Measurements from ENCODE around the gene IL21R.

IL21R gene

GRCh38 chr16:27441276-27441675 is 39.3 kb downstream of the IL21R start:
- TF ChIP-seq FOXP2 (optimal IDR thresholded peaks at IDR 0.05; ENCODE audit: borderline replicate concordance, extremely low read depth, extremely low read length, insufficient read depth) (no peak), SIN3A (IDR thresholded peaks at IDR 0.05; ENCODE audit: borderline replicate concordance, insufficient read depth, low read length) (no peak), POLR2AphosphoS5 (IDR thresholded peaks at IDR 0.05; ENCODE audit: low read depth, low read length) (no peak), TAF1 (IDR thresholded peaks at IDR 0.05; ENCODE audit: borderline replicate concordance, insufficient read depth, low read length) (no peak)
- TF ChIP-seq, protein P1, sequence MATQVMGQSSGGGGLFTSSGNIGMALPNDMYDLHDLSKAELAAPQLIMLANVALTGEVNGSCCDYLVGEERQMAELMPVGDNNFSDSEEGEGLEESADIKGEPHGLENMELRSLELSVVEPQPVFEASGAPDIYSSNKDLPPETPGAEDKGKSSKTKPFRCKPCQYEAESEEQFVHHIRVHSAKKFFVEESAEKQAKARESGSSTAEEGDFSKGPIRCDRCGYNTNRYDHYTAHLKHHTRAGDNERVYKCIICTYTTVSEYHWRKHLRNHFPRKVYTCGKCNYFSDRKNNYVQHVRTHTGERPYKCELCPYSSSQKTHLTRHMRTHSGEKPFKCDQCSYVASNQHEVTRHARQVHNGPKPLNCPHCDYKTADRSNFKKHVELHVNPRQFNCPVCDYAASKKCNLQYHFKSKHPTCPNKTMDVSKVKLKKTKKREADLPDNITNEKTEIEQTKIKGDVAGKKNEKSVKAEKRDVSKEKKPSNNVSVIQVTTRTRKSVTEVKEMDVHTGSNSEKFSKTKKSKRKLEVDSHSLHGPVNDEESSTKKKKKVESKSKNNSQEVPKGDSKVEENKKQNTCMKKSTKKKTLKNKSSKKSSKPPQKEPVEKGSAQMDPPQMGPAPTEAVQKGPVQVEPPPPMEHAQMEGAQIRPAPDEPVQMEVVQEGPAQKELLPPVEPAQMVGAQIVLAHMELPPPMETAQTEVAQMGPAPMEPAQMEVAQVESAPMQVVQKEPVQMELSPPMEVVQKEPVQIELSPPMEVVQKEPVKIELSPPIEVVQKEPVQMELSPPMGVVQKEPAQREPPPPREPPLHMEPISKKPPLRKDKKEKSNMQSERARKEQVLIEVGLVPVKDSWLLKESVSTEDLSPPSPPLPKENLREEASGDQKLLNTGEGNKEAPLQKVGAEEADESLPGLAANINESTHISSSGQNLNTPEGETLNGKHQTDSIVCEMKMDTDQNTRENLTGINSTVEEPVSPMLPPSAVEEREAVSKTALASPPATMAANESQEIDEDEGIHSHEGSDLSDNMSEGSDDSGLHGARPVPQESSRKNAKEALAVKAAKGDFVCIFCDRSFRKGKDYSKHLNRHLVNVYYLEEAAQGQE (IDR thresholded peaks at IDR 0.05; ENCODE audit: insufficient read depth in 1 of 2, low read depth in 2 of 2, low read length in 2 of 2): no peak

DNA sequence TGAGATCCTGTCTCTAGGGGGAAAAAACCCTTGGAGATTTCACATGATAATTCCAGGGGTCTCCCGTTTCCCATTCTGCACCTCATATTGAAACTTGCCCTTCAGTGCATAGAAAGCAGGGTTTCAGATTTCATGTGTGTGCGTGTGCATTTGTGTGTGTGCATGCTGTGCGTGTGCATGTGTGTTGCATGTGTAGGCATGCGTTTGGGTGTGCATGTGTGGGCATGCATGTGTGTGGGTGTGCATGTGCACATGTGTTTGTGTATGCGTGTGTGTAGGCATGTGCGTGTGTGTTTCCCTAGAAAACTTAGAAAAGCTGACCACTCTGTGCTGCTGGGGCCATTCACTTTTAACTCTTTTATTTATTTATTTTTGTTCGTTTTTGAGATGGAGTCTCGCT is 40.0 kb downstream of the IL21R start:
- TF ChIP-seq, protein P1 (IDR thresholded peaks at IDR 0.05; ENCODE audit: insufficient read depth in 1 of 2, low read depth in 2 of 2, low read length in 2 of 2): no peak
- TF ChIP-seq FOXP2 (optimal IDR thresholded peaks at IDR 0.05; ENCODE audit: borderline replicate concordance, extremely low read depth, extremely low read length, insufficient read depth) (no peak), POLR2AphosphoS5 (IDR thresholded peaks at IDR 0.05; ENCODE audit: low read depth, low read length) (no peak), SIN3A (IDR thresholded peaks at IDR 0.05; ENCODE audit: borderline replicate concordance, insufficient read depth, low read length) (no peak), TAF1 (IDR thresholded peaks at IDR 0.05; ENCODE audit: borderline replicate concordance, insufficient read depth, low read length) (no peak)

- TF ChIP-seq, protein P1 (IDR thresholded peaks at IDR 0.05; ENCODE audit: insufficient read depth in 1 of 2, low read depth in 2 of 2, low read length in 2 of 2): no peak
- TF ChIP-seq FOXP2 (optimal IDR thresholded peaks at IDR 0.05; ENCODE audit: borderline replicate concordance, extremely low read depth, extremely low read length, insufficient read depth) (no peak), SIN3A (IDR thresholded peaks at IDR 0.05; ENCODE audit: borderline replicate concordance, insufficient read depth, low read length) (no peak), TAF1 (IDR thresholded peaks at IDR 0.05; ENCODE audit: borderline replicate concordance, insufficient read depth, low read length) (no peak), POLR2AphosphoS5 (IDR thresholded peaks at IDR 0.05; ENCODE audit: low read depth, low read length) (no peak)
Measured at GRCh38 chr16:27444015-27444414, 42.0 kb downstream of the IL21R start.

GRCh38 chr16:27444470-27444869 is 42.5 kb downstream of the IL21R start:
- TF ChIP-seq FOXP2 (optimal IDR thresholded peaks at IDR 0.05; ENCODE audit: borderline replicate concordance, extremely low read depth, extremely low read length, insufficient read depth): no peak
- no peak for TF ChIP-seq TAF1 (IDR thresholded peaks at IDR 0.05; ENCODE audit: borderline replicate concordance, insufficient read depth, low read length)
- TF ChIP-seq, protein P1 (IDR thresholded peaks at IDR 0.05; ENCODE audit: insufficient read depth in 1 of 2, low read depth in 2 of 2, low read length in 2 of 2): no peak
- TF ChIP-seq SIN3A (IDR thresholded peaks at IDR 0.05; ENCODE audit: borderline replicate concordance, insufficient read depth, low read length): no peak
- no peak for TF ChIP-seq POLR2AphosphoS5 (IDR thresholded peaks at IDR 0.05; ENCODE audit: low read depth, low read length)

Measured in PFSK-1 (cell line).